Tibial nerve (tissue), 4 donors: ENCODE results near the gene HGF.

Experiments
- CTCF ChIP-seq, 5 experiments: fragments of 200-600 bp in 3 of 5; fragments of 450-650 bp in 2 of 5; sonication (generic) in 3 of 5; IDR thresholded peaks; one replicate each; pipeline ENCODE4 v1.5.1; 2016 to 2019; ENCODE audit warnings: antibody characterized with exemption in 5 of 5, mild to moderate bottlenecking in 3 of 5, moderate library complexity in 2 of 5
- EP300 ChIP-seq, 2 donors: sonication (generic); formaldehyde crosslinking; IDR thresholded peaks; one replicate each; pipeline ENCODE4 v1.6.1; 2017; ENCODE audit warnings: antibody characterized with exemption in 2 of 2, mild to moderate bottlenecking in 1 of 2
- POLR2A ChIP-seq, 2 donors: fragments of 450-650 bp; IDR thresholded peaks; one replicate each; pipeline ENCODE4 v1.6.1; 2017; ENCODE audit warnings: antibody characterized with exemption in 2 of 2, mild to moderate bottlenecking in 2 of 2, moderate library complexity in 2 of 2

DNA sequence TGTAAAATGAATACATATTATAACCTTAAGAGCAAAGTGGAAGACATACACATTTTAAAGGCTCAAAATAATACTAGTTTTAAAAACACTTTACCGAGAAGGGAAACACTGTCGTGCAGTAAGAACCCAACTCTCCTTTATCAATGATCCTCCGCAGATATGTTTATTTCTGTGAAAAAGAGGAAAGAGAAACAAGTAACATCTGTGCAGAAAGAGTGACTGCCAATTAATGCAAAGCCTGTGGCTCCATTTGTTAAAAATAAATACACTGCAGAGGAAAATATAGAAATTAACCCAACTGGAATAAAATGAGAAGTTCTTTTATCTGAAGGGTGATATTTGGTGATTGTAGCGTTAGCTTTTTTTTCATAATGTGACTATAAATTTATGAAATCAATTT is 62.7 kb downstream of the HGF start:
- TF ChIP-seq CTCF (IDR thresholded peaks at IDR 0.05), result no peak
- no peak for TF ChIP-seq POLR2A (IDR thresholded peaks at IDR 0.05)
- TF ChIP-seq EP300 (IDR thresholded peaks at IDR 0.05), result no peak
